Endodermal cell (in vitro differentiated cells): ENCODE results near the gene ADIG. TPM values are rescaled to one million over a fixed set of nuclear protein-coding genes. Genes with fewer than 3 reads are reported as not detected.

Experiments used
- DNase-seq: peaks from one replicate; pipeline ENCODE4 v3.0.0-alpha.2; 2017
- H3K27ac ChIP-seq: 2 replicates; pipeline ENCODE4 v1.5.1; 2013; ENCODE audit warnings: mild to moderate bottlenecking, low read depth, low read length, moderate library complexity
- H3K27me3 ChIP-seq: 2 replicates; pipeline ENCODE4 v1.6.1; 2013; ENCODE audit warnings: mild to moderate bottlenecking, low read length, moderate library complexity; ENCODE audit not compliant: insufficient read depth, control insufficient read depth, poor library complexity, severe bottlenecking
- H3K36me3 ChIP-seq: 2 replicates; pipeline ENCODE4 v1.7.0; 2013; ENCODE audit warnings: mild to moderate bottlenecking, low read length, moderate library complexity; ENCODE audit not compliant: control insufficient read depth, insufficient read depth
- H3K4me1 ChIP-seq: one replicate; pipeline ENCODE4 v1.7.0; 2013; ENCODE audit warnings: low read length; ENCODE audit not compliant: control insufficient read depth, insufficient read depth
- H3K4me3 ChIP-seq: 2 replicates; pipeline ENCODE4 v1.5.1; 2013; ENCODE audit warnings: mild to moderate bottlenecking, low read length, moderate library complexity
- H3K9ac ChIP-seq: 2 replicates; pipeline ENCODE4 v1.6.1; 2013; ENCODE audit warnings: mild to moderate bottlenecking, low read length, moderate library complexity; ENCODE audit not compliant: poor library complexity, severe bottlenecking; ENCODE audit errors: extremely low read depth
- H3K9me3 ChIP-seq: 2 replicates; pipeline ENCODE4 v1.6.1; 2013; ENCODE audit warnings: mild to moderate bottlenecking, low read length, moderate library complexity; ENCODE audit not compliant: control insufficient read depth
- H3K27ac Mint-ChIP-seq: 2 replicates; pipeline ENCODE4 v1.8.0; 2020; ENCODE audit warnings: mixed read lengths
- H3K27me3 Mint-ChIP-seq: 2 replicates; pipeline ENCODE4 v1.8.0; 2021; ENCODE audit warnings: mild to moderate bottlenecking, mixed read lengths; ENCODE audit not compliant: insufficient read depth
- H3K36me3 Mint-ChIP-seq: 2 replicates; pipeline ENCODE4 v1.8.0; 2020; ENCODE audit warnings: low read depth, mixed read lengths
- H3K4me1 Mint-ChIP-seq: 2 replicates; pipeline ENCODE4 v1.8.0; 2020; ENCODE audit warnings: mixed read lengths
- H3K4me3 Mint-ChIP-seq: 2 replicates; pipeline ENCODE4 v1.8.0; 2020; ENCODE audit warnings: mild to moderate bottlenecking, moderate library complexity, mixed read lengths
- H3K9me3 Mint-ChIP-seq: 2 replicates; pipeline ENCODE4 v1.8.0; 2020; ENCODE audit warnings: mild to moderate bottlenecking, mixed read lengths
- WGBS, 2 experiments: methylation state at CpG; one replicate each; pipeline versions ENCODE4 v1.1.5 to v1.1.7; 2013; ENCODE audit warnings: missing lambda C conversion rate in 2 of 2, mixed read lengths in 1 of 2; ENCODE audit not compliant: insufficient coverage in 1 of 2, insufficient read length in 1 of 2; 5-methylcytosine and 5-hydroxymethylcytosine counted together
- total RNA-seq, 2 donors: library from RNA; stranded (reverse); fragmentation: NEBNext Ultra II Directional in 1 of 2; extraction: Animal tissue kit (Norgen Biotek cat#: 25700) in 1 of 2; gene quantifications; 2 replicates in 1 of 2; 3 replicates in 1 of 2; pipeline ENCODE4 v1.2.1, GENCODE V29; 2021
- TF ChIP-seq, protein P1 (sequence below): fragments of 200-600 bp; sonication (generic); conservative IDR thresholded peaks from 2 replicates; pipeline ENCODE4 v1.5.0; 2021; ENCODE audit warnings: antibody characterized with exemption, mild to moderate bottlenecking

The ADIG gene
- total RNA-seq, 2 donors from 2014 or later, result not detected

DNA sequence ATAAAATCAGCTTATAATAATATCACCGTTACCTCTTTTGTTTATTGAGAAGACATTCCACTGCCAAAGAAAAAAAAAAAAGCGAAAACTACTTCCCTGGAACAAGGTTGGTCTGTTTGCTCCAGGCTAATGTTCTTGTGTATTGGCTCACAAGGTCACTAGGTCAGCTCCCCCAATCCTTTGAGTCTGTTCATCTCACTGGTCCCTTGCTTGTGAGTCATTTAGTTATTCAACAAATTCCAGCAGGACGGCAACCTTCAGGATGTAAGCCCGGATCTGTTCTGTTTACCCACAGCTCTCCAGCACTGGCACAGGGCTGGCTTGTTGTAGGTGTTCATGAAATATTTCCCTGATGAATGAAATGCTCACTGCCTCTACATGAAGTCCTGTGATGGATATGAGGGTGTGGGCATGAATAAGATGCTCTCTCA is 23.9 kb downstream of the ADIG start:
- Mint-ChIP-seq H3K9me3 (no peaks in the 10 kb centered on the region), H3K4me1 (peaks cover 60% of the 10 kb centered on the region), H3K27ac (no peak overlapping the region), H3K4me3 (no peak overlapping the region), H3K27me3 (no peaks in the 10 kb centered on the region), H3K36me3 (no peaks in the 10 kb centered on the region)
- Histone ChIP-seq H3K9me3 (no peaks in the 10 kb centered on the region), H3K9ac (no peak overlapping the region), H3K4me3 (no peak overlapping the region), H3K27me3 (no peaks in the 10 kb centered on the region), H3K4me1 (peaks cover 14% of the 10 kb centered on the region), H3K27ac (no peak overlapping the region), H3K36me3 (no peaks in the 10 kb centered on the region)
- 42 to 52% methylated on average over 2 to 4 of the region's 4 CpGs for WGBS, 2 experiments
- no peak for DNase-seq
- TF ChIP-seq, protein P1, sequence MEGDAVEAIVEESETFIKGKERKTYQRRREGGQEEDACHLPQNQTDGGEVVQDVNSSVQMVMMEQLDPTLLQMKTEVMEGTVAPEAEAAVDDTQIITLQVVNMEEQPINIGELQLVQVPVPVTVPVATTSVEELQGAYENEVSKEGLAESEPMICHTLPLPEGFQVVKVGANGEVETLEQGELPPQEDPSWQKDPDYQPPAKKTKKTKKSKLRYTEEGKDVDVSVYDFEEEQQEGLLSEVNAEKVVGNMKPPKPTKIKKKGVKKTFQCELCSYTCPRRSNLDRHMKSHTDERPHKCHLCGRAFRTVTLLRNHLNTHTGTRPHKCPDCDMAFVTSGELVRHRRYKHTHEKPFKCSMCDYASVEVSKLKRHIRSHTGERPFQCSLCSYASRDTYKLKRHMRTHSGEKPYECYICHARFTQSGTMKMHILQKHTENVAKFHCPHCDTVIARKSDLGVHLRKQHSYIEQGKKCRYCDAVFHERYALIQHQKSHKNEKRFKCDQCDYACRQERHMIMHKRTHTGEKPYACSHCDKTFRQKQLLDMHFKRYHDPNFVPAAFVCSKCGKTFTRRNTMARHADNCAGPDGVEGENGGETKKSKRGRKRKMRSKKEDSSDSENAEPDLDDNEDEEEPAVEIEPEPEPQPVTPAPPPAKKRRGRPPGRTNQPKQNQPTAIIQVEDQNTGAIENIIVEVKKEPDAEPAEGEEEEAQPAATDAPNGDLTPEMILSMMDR, result no peak

DNA sequence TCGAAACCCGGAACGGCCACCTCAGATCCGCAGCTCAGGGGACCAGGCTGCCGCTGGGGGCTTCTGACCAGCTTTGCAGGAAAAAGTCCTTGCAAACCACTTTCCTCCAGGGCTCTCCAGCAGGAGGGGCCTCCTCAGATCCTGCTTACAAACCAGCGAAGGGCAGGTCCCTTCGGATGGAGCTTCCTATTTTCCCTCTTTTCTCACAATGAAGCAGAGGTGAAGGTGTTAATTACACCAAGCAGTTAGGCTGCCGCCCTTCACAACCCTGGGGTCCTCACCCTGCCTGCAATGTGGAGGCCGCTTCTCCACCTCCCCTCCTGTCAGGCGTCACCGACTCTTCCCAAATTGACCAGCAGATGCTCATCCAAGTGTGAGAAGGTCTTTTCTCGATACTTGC is 26.4 kb downstream of the ADIG start:
- H3K27me3 ChIP-seq, result no peaks in the 10 kb centered on the region
- WGBS, 2 experiments, result 47 to 80% methylated on average over 10 to 12 of the region's 12 CpGs
- DNase-seq, result peak; percentile 89
- H3K36me3 ChIP-seq, result no peaks in the 10 kb centered on the region
- no peak overlapping the region for H3K9ac ChIP-seq
- peaks cover 16% of the 10 kb centered on the region for H3K4me1 ChIP-seq
- Mint-ChIP-seq H3K36me3 (peaks cover 4% of the 10 kb centered on the region), H3K4me1 (peaks cover 48% of the 10 kb centered on the region), H3K4me3 (peak overlapping the region; percentile 8), H3K9me3 (no peaks in the 10 kb centered on the region), H3K27me3 (no peaks in the 10 kb centered on the region), H3K27ac (peak overlapping the region; percentile 75)
- TF ChIP-seq, protein P1, result peak; percentile 48
- peak overlapping the region; percentile 7 for H3K4me3 ChIP-seq
- H3K9me3 ChIP-seq, result no peaks in the 10 kb centered on the region
- H3K27ac ChIP-seq, result no peak overlapping the region

DNA sequence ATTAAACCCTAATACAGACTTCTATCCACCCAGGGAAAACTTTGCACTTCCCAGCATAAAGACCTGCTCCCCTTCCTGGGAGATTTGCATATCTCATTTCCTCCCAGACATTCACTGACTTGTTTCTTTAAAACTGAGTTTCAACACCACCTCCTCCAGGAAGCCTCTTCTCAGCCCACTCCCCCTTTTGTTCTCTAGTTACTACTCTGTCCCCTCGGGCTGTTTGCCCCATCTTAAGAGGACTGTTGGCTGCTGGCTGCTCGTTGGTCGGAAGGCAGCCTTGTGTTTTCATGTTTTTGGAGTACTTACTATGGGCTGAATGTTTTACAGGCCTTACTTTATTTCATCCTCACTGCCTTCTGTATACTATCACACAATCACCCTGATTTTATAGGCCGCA is 27.2 kb downstream of the ADIG start:
- Mint-ChIP-seq H3K27ac (peak overlapping the region; percentile 46), H3K9me3 (no peaks in the 10 kb centered on the region), H3K27me3 (no peaks in the 10 kb centered on the region), H3K4me1 (peaks cover 49% of the 10 kb centered on the region), H3K4me3 (no peak overlapping the region), H3K36me3 (peaks cover 4% of the 10 kb centered on the region)
- Histone ChIP-seq H3K4me1 (peaks cover 20% of the 10 kb centered on the region), H3K27ac (no peak overlapping the region), H3K9me3 (no peaks in the 10 kb centered on the region), H3K36me3 (no peaks in the 10 kb centered on the region), H3K9ac (no peak overlapping the region), H3K4me3 (no peak overlapping the region), H3K27me3 (no peaks in the 10 kb centered on the region)
- no peak for DNase-seq
- WGBS, 2 experiments, result 40 to 62% methylated on average over 1 to 4 of the region's 4 CpGs
- TF ChIP-seq, protein P1, result no peak
